WTC11 (cell line): Measurements from ENCODE around the gene ASB11.
"Not testable (repeated sequence)": the region's sequence is repeated elsewhere in the genome, so short reads cannot be mapped to it uniquely, and the experiment has no call there.

Source experiments
- E2F4 ChIP-seq: sonication (generic); formaldehyde crosslinking; IDR thresholded peaks from 2 replicates; pipeline ENCODE4 v1.8.1; 2022; ENCODE audit warnings: low read depth, mild to moderate bottlenecking, moderate library complexity, missing genetic modification reagents, borderline replicate concordance
- EMX1 ChIP-seq: fragments of 250-450 bp; sonication (Bioruptor Pico); IDR thresholded peaks from 2 replicates; pipeline ENCODE4 v1.8.0; 2021; ENCODE audit warnings: mild to moderate bottlenecking
- FOXK1 ChIP-seq: sonication (generic); formaldehyde crosslinking; IDR thresholded peaks from 2 replicates; pipeline ENCODE4 v1.8.0; 2022; ENCODE audit warnings: mild to moderate bottlenecking, moderate library complexity, missing genetic modification reagents
- NR1H2 ChIP-seq: sonication (generic); formaldehyde crosslinking; IDR thresholded peaks from 2 replicates; pipeline ENCODE4 v1.9.0; 2021; ENCODE audit warnings: mild to moderate bottlenecking, moderate library complexity, missing genetic modification reagents
- SP1 ChIP-seq: sonication (generic); formaldehyde crosslinking; conservative IDR thresholded peaks from 2 replicates; pipeline ENCODE4 v1.8.1; 2022; ENCODE audit warnings: missing genetic modification reagents
- STAT6 ChIP-seq: sonication (generic); formaldehyde crosslinking; conservative IDR thresholded peaks from 2 replicates; pipeline ENCODE4 v1.8.1; 2023; ENCODE audit warnings: mild to moderate bottlenecking, low read depth, missing genetic modification reagents, moderate library complexity
- ZNF317 ChIP-seq: sonication (generic); formaldehyde crosslinking; IDR thresholded peaks from 2 replicates; pipeline ENCODE4 v1.8.1; 2023; ENCODE audit warnings: low read depth, mild to moderate bottlenecking, moderate library complexity, missing genetic modification reagents, borderline replicate concordance
- TF ChIP-seq, protein P1 (sequence below): fragments of 200-600 bp; IDR thresholded peaks from 2 replicates; pipeline ENCODE4 v1.8.0; 2022; ENCODE audit warnings: antibody characterized with exemption
- TF ChIP-seq, protein P2 (sequence below): sonication (generic); formaldehyde crosslinking; conservative IDR thresholded peaks from 2 replicates; pipeline ENCODE4 v1.8.1; 2022; ENCODE audit warnings: mild to moderate bottlenecking, missing genetic modification reagents
- TF ChIP-seq, protein P3 (sequence below): sonication (generic); formaldehyde crosslinking; IDR thresholded peaks from 2 replicates; pipeline ENCODE4 v1.8.1; 2022; ENCODE audit warnings: missing genetic modification reagents, borderline replicate concordance

GRCh38 chrX:15273275-15273674 lies 42.2 kb downstream of the ASB11 start:
- TF ChIP-seq, protein P1, sequence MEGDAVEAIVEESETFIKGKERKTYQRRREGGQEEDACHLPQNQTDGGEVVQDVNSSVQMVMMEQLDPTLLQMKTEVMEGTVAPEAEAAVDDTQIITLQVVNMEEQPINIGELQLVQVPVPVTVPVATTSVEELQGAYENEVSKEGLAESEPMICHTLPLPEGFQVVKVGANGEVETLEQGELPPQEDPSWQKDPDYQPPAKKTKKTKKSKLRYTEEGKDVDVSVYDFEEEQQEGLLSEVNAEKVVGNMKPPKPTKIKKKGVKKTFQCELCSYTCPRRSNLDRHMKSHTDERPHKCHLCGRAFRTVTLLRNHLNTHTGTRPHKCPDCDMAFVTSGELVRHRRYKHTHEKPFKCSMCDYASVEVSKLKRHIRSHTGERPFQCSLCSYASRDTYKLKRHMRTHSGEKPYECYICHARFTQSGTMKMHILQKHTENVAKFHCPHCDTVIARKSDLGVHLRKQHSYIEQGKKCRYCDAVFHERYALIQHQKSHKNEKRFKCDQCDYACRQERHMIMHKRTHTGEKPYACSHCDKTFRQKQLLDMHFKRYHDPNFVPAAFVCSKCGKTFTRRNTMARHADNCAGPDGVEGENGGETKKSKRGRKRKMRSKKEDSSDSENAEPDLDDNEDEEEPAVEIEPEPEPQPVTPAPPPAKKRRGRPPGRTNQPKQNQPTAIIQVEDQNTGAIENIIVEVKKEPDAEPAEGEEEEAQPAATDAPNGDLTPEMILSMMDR: not testable (repeated sequence)
- TF ChIP-seq, protein P2, sequence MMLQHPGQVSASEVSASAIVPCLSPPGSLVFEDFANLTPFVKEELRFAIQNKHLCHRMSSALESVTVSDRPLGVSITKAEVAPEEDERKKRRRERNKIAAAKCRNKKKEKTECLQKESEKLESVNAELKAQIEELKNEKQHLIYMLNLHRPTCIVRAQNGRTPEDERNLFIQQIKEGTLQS (CRISPR knock-in tag): not testable (repeated sequence)
- TF ChIP-seq ZNF317; E2F4; NR1H2 (CRISPR knock-in tag); STAT6 (CRISPR knock-in tag); SP1; EMX1 (CRISPR knock-in tag); FOXK1: not testable (repeated sequence)
- TF ChIP-seq, protein P3, sequence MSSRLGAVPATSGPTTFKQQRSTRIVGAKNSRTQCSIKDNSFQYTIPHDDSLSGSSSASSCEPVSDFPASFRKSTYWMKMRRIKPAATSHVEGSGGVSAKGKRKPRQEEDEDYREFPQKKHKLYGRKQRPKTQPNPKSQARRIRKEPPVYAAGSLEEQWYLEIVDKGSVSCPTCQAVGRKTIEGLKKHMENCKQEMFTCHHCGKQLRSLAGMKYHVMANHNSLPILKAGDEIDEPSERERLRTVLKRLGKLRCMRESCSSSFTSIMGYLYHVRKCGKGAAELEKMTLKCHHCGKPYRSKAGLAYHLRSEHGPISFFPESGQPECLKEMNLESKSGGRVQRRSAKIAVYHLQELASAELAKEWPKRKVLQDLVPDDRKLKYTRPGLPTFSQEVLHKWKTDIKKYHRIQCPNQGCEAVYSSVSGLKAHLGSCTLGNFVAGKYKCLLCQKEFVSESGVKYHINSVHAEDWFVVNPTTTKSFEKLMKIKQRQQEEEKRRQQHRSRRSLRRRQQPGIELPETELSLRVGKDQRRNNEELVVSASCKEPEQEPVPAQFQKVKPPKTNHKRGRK: not testable (repeated sequence)
